LNCaP clone FGC (cell line): ENCODE results near the gene NECTIN4.
"Not testable (repeated sequence)": the region's sequence is repeated elsewhere in the genome, so short reads cannot be mapped to it uniquely, and the experiment has no call there.

Source experiments
- DNase-seq: peaks from one replicate; pipeline ENCODE4 v3.0.0-alpha.2; 2011; ENCODE audit warnings: low read depth
- H3K4me3 ChIP-seq: 2 replicates; pipeline ENCODE4 v1.5.1; 2011; ENCODE audit warnings: mild to moderate bottlenecking, low read depth, low read length, control low read depth
- TF ChIP-seq, protein P1 (sequence below): IDR thresholded peaks from 2 replicates; pipeline ENCODE4 v1.5.1; 2012; ENCODE audit warnings: mild to moderate bottlenecking; ENCODE audit not compliant: control insufficient read depth, insufficient read depth; ENCODE audit errors: extremely low read depth

NECTIN4 gene

DNA sequence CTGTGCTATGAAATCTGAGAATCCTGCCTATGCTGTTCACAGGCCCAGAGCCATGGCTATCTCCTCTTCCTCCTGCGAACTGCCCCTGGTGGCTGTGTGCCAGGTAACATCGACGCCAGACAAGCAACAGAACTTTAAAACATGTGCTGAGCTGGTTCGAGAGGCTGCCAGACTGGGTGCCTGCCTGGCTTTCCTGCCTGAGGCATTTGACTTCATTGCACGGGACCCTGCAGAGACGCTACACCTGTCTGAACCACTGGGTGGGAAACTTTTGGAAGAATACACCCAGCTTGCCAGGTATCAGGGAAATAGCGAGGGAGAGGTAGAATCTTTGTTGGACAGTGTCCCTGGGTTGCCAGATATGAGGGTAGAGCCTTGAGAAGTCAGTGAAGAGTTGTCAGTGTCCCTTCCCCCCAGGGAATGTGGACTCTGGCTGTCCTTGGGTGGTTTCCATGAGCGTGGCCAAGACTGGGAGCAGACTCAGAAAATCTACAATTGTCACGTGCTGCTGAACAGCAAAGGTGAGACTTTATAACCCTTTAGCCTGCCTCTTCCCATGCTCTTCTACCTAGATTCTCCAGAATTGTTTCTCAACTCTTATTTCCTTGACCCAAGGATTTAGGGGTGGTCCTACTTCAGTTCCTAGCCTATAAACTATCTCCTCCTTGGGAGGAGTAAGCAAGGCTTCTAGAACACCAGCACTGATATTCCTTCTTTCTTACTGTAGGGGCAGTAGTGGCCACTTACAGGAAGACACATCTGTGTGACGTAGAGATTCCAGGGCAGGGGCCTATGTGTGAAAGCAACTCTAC lies 29.9 kb upstream of the NECTIN4 start:
- TF ChIP-seq, protein P1, sequence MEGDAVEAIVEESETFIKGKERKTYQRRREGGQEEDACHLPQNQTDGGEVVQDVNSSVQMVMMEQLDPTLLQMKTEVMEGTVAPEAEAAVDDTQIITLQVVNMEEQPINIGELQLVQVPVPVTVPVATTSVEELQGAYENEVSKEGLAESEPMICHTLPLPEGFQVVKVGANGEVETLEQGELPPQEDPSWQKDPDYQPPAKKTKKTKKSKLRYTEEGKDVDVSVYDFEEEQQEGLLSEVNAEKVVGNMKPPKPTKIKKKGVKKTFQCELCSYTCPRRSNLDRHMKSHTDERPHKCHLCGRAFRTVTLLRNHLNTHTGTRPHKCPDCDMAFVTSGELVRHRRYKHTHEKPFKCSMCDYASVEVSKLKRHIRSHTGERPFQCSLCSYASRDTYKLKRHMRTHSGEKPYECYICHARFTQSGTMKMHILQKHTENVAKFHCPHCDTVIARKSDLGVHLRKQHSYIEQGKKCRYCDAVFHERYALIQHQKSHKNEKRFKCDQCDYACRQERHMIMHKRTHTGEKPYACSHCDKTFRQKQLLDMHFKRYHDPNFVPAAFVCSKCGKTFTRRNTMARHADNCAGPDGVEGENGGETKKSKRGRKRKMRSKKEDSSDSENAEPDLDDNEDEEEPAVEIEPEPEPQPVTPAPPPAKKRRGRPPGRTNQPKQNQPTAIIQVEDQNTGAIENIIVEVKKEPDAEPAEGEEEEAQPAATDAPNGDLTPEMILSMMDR, result peak; percentile 42
- H3K4me3 ChIP-seq, result peak overlapping the region; percentile 100
- DNase-seq, result no peak

- H3K4me3 ChIP-seq, result peak within 1 kb of the TSS; percentile 100
- peak; percentile 37 for DNase-seq
- TF ChIP-seq, protein P1, result no peak
Observed at GRCh38 chr1:161117759-161118581, 28.6 kb upstream of the NECTIN4 start, which contains the start of the genes NIT1 and PFDN2. NIT1 (plus strand) TSS chr1:161118105; CDS start chr1:161118177, 72 bp downstream. PFDN2 (minus strand) TSS chr1:161118037; CDS start chr1:161118026, 11 bp downstream.

DNA sequence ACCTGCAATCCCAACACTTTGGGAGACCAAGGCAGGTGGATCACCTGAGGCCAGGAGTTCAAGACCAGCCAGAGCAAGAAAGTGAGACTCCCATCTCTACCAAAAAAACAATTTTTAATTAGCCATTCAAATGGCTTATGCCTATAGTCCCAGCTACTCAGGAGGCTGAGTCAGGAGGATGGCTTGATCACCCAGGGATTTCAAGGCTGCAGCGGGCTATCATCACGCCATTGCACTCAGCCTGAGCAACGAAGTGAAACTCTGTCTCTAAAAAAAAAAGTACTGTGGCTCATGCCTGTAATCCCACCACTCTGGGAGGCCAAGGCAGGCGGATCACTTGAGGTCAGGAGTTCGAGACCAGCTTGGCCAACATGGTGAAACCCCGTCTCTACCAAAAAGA lies 26.6 kb upstream of the NECTIN4 start:
- not testable (repeated sequence) for H3K4me3 ChIP-seq

GRCh38 chr1:161115132-161115711 lies 25.9 kb upstream of the NECTIN4 start:
- TF ChIP-seq, protein P1, result no peak
- no peak overlapping the region for H3K4me3 ChIP-seq
- no peak for DNase-seq

More for the DNA sequence above, 26.6 kb upstream of the NECTIN4 start:
- DNase-seq, result not testable (repeated sequence)

DNA sequence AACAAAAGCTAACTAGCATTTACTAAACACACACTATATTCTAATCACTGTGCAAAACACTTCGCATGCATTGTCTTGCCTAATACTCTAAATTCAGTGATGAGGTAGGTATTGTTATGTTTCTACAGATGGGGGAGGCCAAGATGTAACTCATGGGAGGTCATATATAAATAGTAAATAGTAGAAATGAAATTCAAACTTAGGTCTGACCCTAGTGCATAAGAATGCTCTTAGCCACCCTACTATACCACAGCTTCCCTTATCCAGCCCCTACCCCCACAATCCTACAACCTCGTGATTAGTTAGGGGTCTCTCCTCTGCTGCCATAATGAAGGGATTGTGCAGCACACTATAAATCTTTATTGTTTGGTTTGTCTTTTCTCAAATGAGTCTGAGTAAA lies 25.2 kb upstream of the NECTIN4 start:
- no peak for DNase-seq
- no peak overlapping the region for H3K4me3 ChIP-seq
- TF ChIP-seq, protein P1, result no peak

DNA sequence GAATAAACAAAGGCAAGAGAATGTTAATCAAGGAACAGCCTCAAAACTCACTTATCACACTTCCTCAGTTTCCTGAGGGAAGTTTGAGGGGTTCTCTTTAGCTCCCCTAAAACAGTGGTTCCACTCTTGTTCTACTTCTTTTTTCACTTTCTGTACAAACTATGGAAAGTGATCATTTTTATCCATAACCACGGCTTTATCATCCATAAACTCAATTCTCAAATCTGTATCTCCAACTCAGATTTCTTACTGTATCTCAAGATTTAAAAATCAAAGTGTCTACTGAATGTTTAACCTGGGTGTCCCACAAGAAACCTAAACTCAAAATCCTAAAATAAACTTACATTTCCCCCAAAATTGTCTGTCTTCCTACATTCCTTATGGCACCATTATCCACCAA lies 24.6 kb upstream of the NECTIN4 start:
- TF ChIP-seq, protein P1, result no peak
- no peak for DNase-seq
- H3K4me3 ChIP-seq, result no peak overlapping the region

DNA sequence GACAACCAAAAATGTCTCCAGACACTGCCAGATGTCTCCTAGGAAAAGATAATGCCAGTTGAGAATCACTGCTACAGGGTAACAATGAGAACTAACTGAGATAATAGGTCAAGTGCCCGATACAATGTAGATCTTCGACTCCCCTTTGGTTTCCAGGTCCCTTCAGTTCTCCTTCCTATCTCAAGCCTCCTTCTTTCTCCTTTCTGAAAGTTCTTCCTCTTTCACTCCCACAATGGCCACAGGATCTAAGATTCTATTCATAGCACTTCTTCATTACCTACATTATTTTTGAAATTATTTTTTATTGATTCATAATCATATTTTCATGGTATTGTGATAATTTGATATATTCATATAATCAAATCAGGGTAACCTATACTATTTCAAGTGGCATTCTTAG lies 22.2 kb upstream of the NECTIN4 start:
- TF ChIP-seq, protein P1, result no peak
- no peak overlapping the region for H3K4me3 ChIP-seq
- DNase-seq, result no peak
